WTC11 (cell line): ENCODE results near the gene CCDC88A. TPM values are rescaled to one million over a fixed set of nuclear protein-coding genes. Genes with fewer than 3 reads are reported as not detected.

Source experiments
- ATF2 ChIP-seq: sonication (generic); formaldehyde crosslinking; IDR thresholded peaks from 2 replicates; pipeline ENCODE4 v1.8.1; 2022; ENCODE audit warnings: low read depth, missing genetic modification reagents, borderline replicate concordance
- ATF3 ChIP-seq: sonication (generic); formaldehyde crosslinking; conservative IDR thresholded peaks from 2 replicates; pipeline ENCODE4 v1.8.1; 2022; ENCODE audit warnings: mild to moderate bottlenecking, missing genetic modification reagents
- CDX4 ChIP-seq: fragments of 250-450 bp; sonication (Bioruptor Pico); IDR thresholded peaks from 2 replicates; pipeline ENCODE4 v1.9.0; 2021; ENCODE audit warnings: moderate library complexity, mild to moderate bottlenecking, inconsistent platforms, borderline replicate concordance
- E2F4 ChIP-seq: sonication (generic); formaldehyde crosslinking; IDR thresholded peaks from 2 replicates; pipeline ENCODE4 v1.8.1; 2022; ENCODE audit warnings: low read depth, mild to moderate bottlenecking, moderate library complexity, missing genetic modification reagents, borderline replicate concordance
- ELF4 ChIP-seq: sonication (generic); formaldehyde crosslinking; IDR thresholded peaks from 2 replicates; pipeline ENCODE4 v1.8.1; 2022; ENCODE audit warnings: low read depth, mild to moderate bottlenecking, moderate library complexity, missing genetic modification reagents
- EMX1 ChIP-seq: fragments of 250-450 bp; sonication (Bioruptor Pico); IDR thresholded peaks from 2 replicates; pipeline ENCODE4 v1.8.0; 2021; ENCODE audit warnings: mild to moderate bottlenecking
- HMGXB4 ChIP-seq: sonication (generic); formaldehyde crosslinking; IDR thresholded peaks from 2 replicates; pipeline ENCODE4 v1.8.1; 2023; ENCODE audit warnings: mild to moderate bottlenecking, moderate library complexity, missing genetic modification reagents
- MLX ChIP-seq: sonication (generic); formaldehyde crosslinking; IDR thresholded peaks from 2 replicates; pipeline ENCODE4 v1.8.1; 2023; ENCODE audit warnings: mild to moderate bottlenecking, missing genetic modification reagents, moderate library complexity
- MYBL2 ChIP-seq: sonication (generic); formaldehyde crosslinking; IDR thresholded peaks from 2 replicates; pipeline ENCODE4 v1.8.1; 2023; ENCODE audit warnings: mild to moderate bottlenecking, moderate library complexity, missing genetic modification reagents
- NR2C2 ChIP-seq: sonication (generic); formaldehyde crosslinking; IDR thresholded peaks from 2 replicates; pipeline ENCODE4 v1.8.0; 2022; ENCODE audit warnings: mild to moderate bottlenecking, missing genetic modification reagents
- PRRX2 ChIP-seq: fragments of 250-450 bp; sonication (Bioruptor Pico); IDR thresholded peaks from 2 replicates; pipeline ENCODE4 v1.8.0; 2021; ENCODE audit warnings: mild to moderate bottlenecking
- RELA ChIP-seq: sonication (generic); formaldehyde crosslinking; IDR thresholded peaks from 2 replicates; pipeline ENCODE4 v1.8.1; 2022; ENCODE audit warnings: missing genetic modification reagents, mild to moderate bottlenecking, borderline replicate concordance
- STAT6 ChIP-seq: sonication (generic); formaldehyde crosslinking; conservative IDR thresholded peaks from 2 replicates; pipeline ENCODE4 v1.8.1; 2023; ENCODE audit warnings: mild to moderate bottlenecking, low read depth, missing genetic modification reagents, moderate library complexity
- TP53 ChIP-seq: sonication (generic); formaldehyde crosslinking; IDR thresholded peaks from 2 replicates; pipeline ENCODE4 v1.8.1; 2023; ENCODE audit warnings: mild to moderate bottlenecking, missing genetic modification reagents
- USF1 ChIP-seq: sonication (generic); formaldehyde crosslinking; IDR thresholded peaks from 2 replicates; pipeline ENCODE4 v1.8.0; 2022; ENCODE audit warnings: mild to moderate bottlenecking, missing genetic modification reagents
- ZNF281 ChIP-seq: sonication (generic); formaldehyde crosslinking; IDR thresholded peaks from 2 replicates; pipeline ENCODE4 v1.8.0; 2023; ENCODE audit warnings: mild to moderate bottlenecking, missing genetic modification reagents
- ZNF512 ChIP-seq: sonication (generic); formaldehyde crosslinking; IDR thresholded peaks from 2 replicates; pipeline ENCODE4 v1.8.1; 2022; ENCODE audit warnings: missing genetic modification reagents, borderline replicate concordance
- ZNF532 ChIP-seq: fragments of 250-450 bp; sonication (Bioruptor Pico); IDR thresholded peaks from 2 replicates; pipeline ENCODE4 v1.9.0; 2021; ENCODE audit warnings: mild to moderate bottlenecking, borderline replicate concordance
- total RNA-seq: library from RNA; stranded (reverse); gene quantifications from 3 replicates; pipeline ENCODE4 v1.2.3, GENCODE V29; 2021

The CCDC88A gene
- total RNA-seq, 1 experiment from 2014 or later: 97.5 TPM

GRCh38 chr2:55268907-55269644 is 150.6 kb downstream of the CCDC88A start, which contains the start of gene MTIF2 (continued):
- TF ChIP-seq ZNF532 (CRISPR knock-in tag) (no peak), MLX (CRISPR knock-in tag) (no peak), NR2C2 (no peak), USF1 (no peak; the same call in 1 of the 2 replicates), RELA (CRISPR knock-in tag) (no peak), PRRX2 (CRISPR knock-in tag) (no peak), ELF4 (CRISPR knock-in tag) (no peak), MYBL2 (peak; percentile 87; the same call in 1 of the 2 replicates), ATF2 (no peak), STAT6 (CRISPR knock-in tag) (no peak), E2F4 (no peak), CDX4 (CRISPR knock-in tag) (no peak), TP53 (CRISPR knock-in tag) (no peak), ZNF512 (CRISPR knock-in tag) (peak; percentile 98), EMX1 (CRISPR knock-in tag) (no peak), ZNF281 (CRISPR knock-in tag) (peak; percentile 81; the same call in 1 of the 2 replicates), HMGXB4 (CRISPR knock-in tag) (peak; percentile 86), ATF3 (CRISPR knock-in tag) (no peak)
